ENCODE measurements around the gene TMEM203. TPM values are rescaled to one million over a fixed set of nuclear protein-coding genes. Genes with fewer than 3 reads are reported as not detected.

The TMEM203 gene
- total RNA-seq, 4 donors from 2014 or later, result 19.9 to 29.7 (median 22.7) TPM

DNA sequence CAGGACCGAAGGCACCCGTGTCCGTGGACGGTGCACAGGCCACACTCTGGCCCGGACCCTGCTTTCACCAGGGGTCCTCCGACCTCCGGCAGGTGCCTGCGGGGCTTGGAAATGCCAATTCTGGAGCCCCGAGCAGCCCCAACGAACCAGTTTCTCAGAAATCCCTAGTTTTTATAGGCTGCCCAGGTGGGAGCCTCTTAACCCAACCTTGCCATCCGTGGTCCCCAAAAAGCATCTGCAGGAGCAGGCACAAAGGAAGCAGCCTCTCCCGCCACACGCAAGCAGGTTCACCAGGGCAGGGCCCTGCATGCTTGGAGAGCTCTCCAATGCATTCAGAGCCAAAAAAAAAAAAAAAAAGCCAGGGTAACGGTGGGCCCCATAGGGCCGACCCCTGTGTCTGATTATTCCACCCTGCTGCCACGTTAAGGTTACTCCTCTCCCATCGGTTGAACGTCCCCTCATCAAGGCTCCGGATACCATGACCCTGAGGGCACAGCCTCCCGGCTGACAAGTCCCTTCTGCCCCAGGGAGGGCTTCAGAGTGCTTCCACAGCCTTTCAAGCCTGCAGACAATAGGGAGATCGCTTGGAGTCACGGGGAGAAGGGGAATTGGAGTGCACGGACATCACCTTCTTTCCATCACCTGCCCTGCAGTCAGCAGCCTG is 4.1 kb downstream of the TMEM203 start:
- TF ChIP-seq, protein P1, sequence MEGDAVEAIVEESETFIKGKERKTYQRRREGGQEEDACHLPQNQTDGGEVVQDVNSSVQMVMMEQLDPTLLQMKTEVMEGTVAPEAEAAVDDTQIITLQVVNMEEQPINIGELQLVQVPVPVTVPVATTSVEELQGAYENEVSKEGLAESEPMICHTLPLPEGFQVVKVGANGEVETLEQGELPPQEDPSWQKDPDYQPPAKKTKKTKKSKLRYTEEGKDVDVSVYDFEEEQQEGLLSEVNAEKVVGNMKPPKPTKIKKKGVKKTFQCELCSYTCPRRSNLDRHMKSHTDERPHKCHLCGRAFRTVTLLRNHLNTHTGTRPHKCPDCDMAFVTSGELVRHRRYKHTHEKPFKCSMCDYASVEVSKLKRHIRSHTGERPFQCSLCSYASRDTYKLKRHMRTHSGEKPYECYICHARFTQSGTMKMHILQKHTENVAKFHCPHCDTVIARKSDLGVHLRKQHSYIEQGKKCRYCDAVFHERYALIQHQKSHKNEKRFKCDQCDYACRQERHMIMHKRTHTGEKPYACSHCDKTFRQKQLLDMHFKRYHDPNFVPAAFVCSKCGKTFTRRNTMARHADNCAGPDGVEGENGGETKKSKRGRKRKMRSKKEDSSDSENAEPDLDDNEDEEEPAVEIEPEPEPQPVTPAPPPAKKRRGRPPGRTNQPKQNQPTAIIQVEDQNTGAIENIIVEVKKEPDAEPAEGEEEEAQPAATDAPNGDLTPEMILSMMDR (IDR thresholded peaks at IDR 0.05; ENCODE audit: low read depth), result no peak

DNA sequence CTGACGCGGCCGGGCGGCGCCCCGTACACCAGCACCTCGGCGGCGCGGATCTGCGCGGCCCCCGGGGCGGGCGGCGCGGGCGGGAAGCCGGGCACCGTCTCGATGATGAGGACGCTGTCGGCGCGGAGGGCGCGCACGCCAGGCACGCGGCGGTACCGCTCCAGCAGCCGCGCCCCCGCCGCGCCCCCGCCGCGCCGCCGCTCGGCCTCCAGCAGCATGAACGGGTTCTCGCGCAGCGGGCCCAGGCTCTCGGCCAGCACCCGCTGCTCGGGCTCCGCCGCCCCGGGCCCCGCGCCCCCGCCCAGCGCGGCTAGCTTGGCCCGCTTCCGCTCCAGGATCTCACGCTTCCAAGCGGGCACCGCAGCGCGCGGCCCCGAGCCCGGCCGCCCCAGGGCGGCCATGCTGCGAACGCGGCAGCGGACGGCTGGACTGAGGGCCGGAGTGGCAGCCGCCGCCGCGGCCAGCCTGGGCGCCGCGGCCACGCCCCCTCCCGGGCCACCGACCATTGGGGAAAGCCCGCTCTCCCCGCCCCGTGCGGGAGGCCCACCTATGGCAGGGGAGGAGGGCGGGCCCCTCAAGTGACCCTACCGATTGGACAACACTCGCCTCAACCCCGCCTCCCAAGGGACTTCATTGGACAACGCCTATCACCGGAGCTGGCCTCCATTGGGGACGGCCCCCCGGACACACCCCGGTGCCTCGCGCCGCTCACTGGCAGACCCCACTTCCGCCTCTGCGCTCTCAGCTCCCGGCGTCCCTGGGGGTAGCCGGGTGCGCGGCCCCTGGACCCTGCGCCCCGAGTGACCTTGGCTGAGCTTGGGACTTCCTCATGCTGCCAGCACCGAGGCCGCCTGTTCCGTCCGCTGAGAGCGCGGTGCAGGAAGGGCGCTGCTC is 4.9 kb downstream of the TMEM203 start, which contains the start of gene TPRN:
TPRN (minus strand) TSS at position 431 of the 894 bp plus-strand sequence; CDS start at position 401, 30 bp downstream.
- TF ChIP-seq, protein P1 (IDR thresholded peaks at IDR 0.05; ENCODE audit: low read depth), result no peak

DNA sequence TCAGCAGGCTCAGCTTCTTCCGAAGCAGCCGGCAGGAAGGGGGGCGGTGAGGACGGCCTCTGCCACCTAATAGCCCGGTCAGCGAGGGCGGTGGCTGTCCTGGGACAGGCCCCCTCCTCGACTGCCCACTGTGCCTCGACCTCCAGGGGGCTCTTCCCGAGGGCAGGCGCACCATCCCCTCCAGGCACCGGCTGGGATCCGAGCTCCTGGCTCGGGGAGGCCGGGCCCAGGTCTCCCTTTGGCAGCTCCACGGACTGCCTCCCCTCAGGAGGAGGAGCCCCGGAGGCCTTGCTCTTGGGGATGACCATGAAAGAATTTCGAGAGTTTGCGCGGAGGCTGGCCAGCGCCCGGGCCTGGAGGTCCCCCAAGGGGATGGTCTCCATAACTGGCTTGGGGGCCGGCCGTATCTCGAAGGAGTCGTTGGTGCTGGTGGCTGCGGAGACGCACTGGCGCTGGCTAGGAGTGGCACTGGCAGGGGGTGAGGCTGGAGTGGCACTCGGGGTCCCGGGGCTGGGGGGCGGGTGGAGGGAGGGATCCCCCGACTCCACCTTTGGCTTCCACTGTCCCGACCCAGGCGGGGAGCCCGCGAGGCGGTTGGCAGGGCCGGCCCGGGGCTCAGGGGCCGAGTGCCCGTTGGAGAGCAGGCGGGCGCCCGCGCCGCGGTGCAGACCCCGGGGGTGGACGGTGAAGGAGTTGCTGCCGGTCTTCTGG is 5.9 kb downstream of the TMEM203 start:
- TF ChIP-seq, protein P1 (IDR thresholded peaks at IDR 0.05; ENCODE audit: low read depth), result no peak

DNA sequence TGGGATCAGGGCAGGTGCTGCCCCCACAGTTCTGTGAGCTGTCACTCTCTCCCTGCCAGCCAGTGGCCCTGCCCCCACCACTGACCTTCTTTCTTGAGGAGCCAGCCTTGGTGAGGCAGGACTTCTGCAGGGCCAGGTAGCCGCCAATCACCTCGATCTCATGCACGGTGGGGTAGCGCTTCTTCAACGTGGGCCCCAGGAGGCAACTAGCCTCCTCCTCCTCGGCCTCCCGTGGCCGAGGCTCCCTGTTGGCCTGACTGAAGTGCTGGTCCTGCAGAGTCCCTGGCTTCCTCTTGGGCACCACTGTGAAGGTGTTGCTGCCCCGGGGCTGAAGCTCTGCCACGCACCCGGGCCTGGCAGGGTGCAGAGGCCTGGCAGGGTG is 6.6 kb downstream of the TMEM203 start:
- TF ChIP-seq, protein P1 (IDR thresholded peaks at IDR 0.05; ENCODE audit: low read depth), result no peak

DNA sequence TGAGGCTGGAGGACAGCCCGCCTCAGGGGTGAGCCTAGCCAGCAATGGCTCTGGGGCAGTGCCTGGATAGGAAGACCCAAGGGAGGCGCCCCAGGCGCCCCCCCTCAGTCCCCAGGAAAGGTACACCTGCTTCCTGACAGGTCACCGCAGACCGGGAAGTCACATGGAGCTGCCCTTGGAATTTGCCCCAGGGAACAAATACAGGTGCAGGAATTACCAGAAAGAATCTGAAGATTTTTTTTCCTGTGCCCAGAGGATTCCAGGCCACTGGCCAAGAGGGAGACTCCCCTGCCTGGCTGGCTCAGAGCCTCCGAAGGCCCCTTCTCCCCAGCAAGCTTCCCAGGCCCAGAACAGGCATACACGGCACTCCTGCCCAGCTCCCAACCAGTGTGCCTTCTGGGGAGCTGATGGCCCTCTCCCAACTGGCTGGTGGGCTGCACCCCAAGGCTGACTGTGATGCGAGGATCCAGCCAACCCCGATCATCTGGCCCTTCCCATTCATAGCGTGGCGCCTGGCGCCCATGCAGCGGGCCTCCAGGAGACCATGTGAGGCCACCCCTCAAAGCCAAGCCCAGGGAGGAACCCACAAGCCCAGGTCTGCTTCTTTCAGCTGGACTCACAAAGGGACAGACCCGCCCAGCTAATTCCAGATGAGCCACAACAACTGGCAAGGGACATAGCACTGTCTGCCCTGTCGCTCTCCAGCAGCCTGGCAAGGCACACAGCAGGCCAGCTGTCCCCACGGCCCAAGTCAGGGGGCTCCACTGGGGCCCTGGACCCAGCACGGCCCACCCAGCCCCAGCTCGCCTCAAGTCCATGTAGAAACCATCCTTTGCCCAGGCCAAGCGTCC is 7.2 kb downstream of the TMEM203 start:
- TF ChIP-seq, protein P1 (IDR thresholded peaks at IDR 0.05; ENCODE audit: low read depth), result no peak

DNA sequence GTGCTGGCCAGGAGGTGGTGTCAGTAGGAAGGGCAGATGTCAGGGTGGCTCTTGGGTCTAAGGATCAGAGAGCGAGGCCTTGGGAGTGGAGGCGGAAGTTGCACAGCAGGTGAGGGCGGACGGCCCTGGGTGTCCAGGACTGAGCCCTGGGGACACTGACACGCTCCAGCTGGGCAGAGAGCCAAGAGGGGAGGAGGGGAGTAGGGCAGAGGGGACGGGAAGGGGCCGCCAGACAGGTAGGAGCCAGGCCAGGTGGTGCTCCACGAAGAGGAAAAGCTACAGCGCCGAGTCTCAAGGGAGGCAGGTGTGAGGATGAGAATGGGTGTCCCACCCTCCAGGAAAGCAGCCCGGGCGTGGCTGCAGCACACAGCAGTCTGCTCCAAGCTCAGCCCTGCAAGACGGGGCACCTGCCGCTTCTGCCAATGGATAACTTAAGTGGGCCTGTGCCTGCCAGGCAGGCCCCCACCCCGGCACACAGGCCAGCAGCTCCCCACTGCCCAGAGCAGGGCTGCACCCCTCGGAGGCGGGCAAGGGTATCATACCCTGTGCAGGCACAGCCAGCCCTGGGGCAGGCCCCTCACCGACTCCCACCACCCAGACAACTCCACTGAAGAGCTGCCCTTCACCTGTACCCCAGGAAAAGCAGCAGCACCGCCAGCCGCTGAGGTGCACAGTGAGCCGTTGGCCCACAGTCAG is 9.8 kb downstream of the TMEM203 start:
- TF ChIP-seq, protein P1 (IDR thresholded peaks at IDR 0.05; ENCODE audit: low read depth), result no peak
